GM18907 (cell line): ENCODE measurements around the gene TRPT1.
A peak's percentile ranks its signal among the peaks of the same experiment; 100 is the strongest.

Experiments
- ATAC-seq: cut with Tn5 transposase; IDR thresholded peaks from one replicate; pipeline ENCODE4 v1.9.1; 2021; ENCODE audit warnings: mild to moderate bottlenecking, moderate library complexity; ENCODE audit not compliant: unreplicated experiment

TRPT1 gene

GRCh38 chr11:64245797-64246620 is 20.0 kb upstream of the TRPT1 start:
- no peak for ATAC-seq

GRCh38 chr11:64245401-64245796 is 19.4 kb upstream of the TRPT1 start:
- no peak for ATAC-seq

GRCh38 chr11:64244966-64245365 is 19.0 kb upstream of the TRPT1 start:
- ATAC-seq: no peak

- no peak for ATAC-seq
These were observed 18.1 kb upstream of the TRPT1 start for GRCh38 chr11:64244107-64244506.

GRCh38 chr11:64243236-64243854 is 17.4 kb upstream of the TRPT1 start:
- no peak for ATAC-seq

GRCh38 chr11:64241491-64242374 is 15.7 kb upstream of the TRPT1 start:
- peak; percentile 17 for ATAC-seq

GRCh38 chr11:64241241-64241490 is 15.2 kb upstream of the TRPT1 start:
- peak; percentile 71 for ATAC-seq

GRCh38 chr11:64240435-64241240 is 14.7 kb upstream of the TRPT1 start, which contains the start of gene FKBP2:
TSS of gene FKBP2 (plus strand) at chr11:64241095. CDS start at chr11:64242388, 1,293 bp downstream.
- peak; percentile 52 for ATAC-seq

- peak; percentile 11 for ATAC-seq
These were observed 13.9 kb upstream of the TRPT1 start for GRCh38 chr11:64239662-64240434.

- no peak for ATAC-seq
These were observed 13.0 kb upstream of the TRPT1 start for GRCh38 chr11:64238999-64239398.

GRCh38 chr11:64238076-64238475 is 12.1 kb upstream of the TRPT1 start:
- no peak for ATAC-seq

- ATAC-seq: no peak
These were observed 11.5 kb upstream of the TRPT1 start for GRCh38 chr11:64237484-64237951.

- no peak for ATAC-seq
These were observed 9.6 kb upstream of the TRPT1 start for GRCh38 chr11:64235437-64236161.

- ATAC-seq: peak; percentile 28
These were observed 8.8 kb upstream of the TRPT1 start for GRCh38 chr11:64234647-64235379.

- peak; percentile 28 for ATAC-seq
These were observed 8.1 kb upstream of the TRPT1 start, which contains the start of gene VEGFB for GRCh38 chr11:64233913-64234586. TSS of gene VEGFB (plus strand) at chr11:64234584. CDS start at chr11:64234834, 250 bp downstream.

GRCh38 chr11:64232967-64233315 is 7.0 kb upstream of the TRPT1 start:
- no peak for ATAC-seq

- ATAC-seq: no peak
These were observed 6.4 kb upstream of the TRPT1 start for GRCh38 chr11:64232182-64232966.
